HG03135 (cell line): ENCODE data around the gene PHF20.
"Not testable (repeated sequence)": the region's sequence is repeated elsewhere in the genome, so short reads cannot be mapped to it uniquely, and the experiment has no call there.

ENCODE experiments used
- ATAC-seq: cut with Tn5 transposase; IDR thresholded peaks from one replicate; pipeline ENCODE4 v1.9.1; 2021; ENCODE audit warnings: mild to moderate bottlenecking, moderate library complexity; ENCODE audit not compliant: unreplicated experiment

PHF20 gene

DNA sequence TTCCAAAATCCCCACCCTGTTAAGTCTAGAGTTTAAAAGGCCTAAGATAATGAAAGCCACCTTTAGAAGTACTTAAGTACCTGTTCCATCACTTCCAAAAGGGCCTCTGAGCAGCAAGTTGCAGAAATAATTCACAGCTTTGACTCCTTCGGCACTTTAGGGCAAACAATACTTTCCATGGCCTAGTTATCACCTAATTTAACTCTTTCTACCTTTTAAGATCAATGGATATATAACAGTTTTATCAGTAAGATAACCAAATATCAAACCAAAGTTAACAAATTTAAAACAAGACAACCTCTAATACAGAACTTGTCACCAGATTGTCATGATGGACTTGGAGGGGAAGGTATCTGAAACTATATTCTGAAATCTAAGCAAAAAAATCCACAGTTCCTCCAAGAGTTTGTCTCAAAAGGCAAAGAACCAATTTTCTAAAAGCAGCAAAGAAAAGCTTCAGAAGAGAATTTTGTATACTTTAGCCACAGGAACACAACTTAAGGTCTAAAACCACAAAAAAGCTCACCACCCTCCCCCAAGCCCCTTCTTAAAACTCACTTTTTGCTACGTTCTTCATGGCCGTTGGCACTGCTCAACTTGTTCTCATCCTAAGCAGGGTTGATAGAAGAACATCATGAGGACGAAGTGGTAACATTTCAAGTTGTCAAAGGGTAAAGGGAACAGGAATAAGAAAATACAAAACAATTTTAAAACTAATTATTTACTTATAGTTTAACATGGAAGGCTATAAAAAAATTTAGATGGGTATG lies 33.2 kb upstream of the PHF20 start:
- ATAC-seq = no peak

DNA sequence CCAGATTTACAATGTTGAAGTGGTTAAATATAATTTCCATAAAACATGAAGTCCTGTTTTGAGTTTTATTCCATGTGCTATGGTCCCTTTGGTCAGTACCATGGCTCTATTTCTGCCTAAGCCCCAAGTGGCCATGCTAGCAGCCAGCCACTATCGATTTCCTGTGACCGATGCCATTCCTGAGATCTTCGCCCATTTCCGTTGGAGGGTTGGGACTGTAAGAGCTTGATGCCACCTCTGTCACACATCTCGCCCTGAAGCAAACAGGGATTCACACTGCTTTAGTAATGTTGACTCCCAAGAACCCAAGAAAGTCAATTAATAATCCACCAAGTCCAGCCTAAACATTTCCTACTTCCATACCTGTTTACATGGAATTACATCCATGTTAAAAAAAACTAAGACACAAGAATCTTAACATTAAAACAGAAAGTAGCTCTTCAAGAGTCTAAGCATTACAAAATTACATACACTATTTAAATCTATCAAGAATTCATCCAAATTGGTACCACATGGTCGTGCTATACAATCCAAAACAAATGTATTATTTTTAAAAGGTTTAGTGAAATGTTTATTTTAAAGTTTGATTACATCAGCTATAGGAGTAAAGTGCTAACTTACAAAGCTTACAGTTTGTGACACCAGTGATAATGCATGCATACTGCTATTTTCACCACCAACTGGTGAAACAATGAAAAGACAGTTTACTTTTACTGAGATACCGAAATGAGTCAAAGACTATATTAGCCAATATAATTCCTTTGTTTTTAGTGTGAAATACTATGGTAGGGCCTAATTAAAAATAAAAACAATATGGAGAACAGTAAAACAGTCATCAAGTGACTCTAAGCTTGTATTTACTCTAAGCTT lies 32.3 kb upstream of the PHF20 start:
- ATAC-seq = no peak

DNA sequence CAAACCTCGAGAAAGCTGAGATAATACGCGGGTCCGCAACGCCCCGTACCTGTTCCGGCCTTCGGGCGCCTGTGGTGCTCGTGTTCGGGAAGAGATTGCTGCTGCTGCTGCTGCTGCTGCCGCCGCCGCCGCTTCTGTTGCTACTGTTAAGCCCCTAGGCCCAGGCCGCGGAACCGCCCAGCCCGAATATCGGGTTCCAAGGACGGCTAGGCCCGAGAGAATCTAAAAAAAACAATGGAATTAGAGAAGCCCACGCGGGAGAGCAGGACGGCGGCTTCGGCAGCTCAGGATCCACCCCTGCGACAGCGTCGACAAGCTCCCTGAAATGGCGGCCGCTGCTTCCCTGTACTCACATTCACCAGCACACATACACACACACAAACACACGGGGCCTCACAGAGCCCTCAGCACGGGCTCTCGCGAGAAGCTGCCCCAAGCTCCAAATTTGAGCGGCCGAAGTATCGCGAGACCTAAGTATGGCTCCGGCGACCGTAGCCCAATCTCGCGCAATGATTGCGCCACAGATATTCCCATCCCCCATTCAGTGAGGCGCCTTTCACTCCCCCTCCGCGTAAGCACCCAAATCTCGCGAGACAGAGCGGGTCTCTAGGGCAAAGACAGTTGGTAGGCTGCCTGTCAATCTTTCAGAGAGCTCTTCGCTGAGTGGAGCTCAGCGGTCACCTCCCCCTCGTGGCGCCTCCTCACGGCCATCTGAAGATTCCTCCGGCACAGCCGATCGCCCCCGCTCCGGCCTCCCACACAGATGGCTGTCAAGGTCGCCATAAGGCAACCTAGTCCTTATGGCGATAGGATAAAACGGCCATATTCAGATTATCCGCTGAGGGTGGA lies 29.7 kb upstream of the PHF20 start, which contains the start of gene RBM39:
TSS of gene RBM39 (minus strand) at position 369 of the 849 bp plus-strand sequence. CDS start 1,386 bp downstream, outside the sequence.
- peak; percentile 85 for ATAC-seq

DNA sequence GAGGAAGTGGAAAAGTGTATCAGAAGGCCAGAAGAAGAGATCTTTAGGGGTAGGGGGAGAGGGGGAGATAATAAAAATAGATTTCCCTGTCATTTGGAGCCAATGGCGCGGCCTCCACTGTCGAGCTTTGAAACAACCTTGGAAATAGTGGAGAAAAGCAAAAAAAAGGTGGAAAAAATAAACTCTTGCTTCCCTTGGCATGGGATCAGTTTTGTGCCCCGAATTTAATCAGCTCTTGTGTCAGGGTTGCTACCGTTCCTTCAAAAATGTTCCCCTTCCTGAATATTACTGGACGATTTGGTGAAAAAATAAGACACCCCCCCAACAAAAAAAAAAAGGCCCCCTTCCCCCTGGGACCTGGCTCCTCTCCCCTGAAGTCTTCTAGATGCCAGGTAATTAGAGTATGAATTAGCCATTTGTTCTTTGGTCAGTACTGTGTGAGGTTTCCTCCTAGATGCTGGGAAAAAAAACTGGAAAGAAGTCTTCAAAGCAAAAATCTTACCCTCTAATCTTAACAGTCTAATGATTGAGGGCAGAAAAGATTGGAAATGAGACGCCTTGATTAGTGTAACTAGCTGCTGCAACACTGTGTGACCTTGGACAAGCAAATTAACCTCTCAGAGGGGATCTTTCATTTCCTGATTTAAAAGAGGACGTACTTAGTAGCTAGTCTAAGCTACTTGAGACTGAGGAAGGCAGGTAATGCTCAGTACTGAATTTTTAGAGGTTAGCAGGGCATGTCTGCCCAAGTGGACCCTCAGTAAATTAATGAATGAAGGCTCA lies 28.9 kb upstream of the PHF20 start:
- no peak for ATAC-seq

DNA sequence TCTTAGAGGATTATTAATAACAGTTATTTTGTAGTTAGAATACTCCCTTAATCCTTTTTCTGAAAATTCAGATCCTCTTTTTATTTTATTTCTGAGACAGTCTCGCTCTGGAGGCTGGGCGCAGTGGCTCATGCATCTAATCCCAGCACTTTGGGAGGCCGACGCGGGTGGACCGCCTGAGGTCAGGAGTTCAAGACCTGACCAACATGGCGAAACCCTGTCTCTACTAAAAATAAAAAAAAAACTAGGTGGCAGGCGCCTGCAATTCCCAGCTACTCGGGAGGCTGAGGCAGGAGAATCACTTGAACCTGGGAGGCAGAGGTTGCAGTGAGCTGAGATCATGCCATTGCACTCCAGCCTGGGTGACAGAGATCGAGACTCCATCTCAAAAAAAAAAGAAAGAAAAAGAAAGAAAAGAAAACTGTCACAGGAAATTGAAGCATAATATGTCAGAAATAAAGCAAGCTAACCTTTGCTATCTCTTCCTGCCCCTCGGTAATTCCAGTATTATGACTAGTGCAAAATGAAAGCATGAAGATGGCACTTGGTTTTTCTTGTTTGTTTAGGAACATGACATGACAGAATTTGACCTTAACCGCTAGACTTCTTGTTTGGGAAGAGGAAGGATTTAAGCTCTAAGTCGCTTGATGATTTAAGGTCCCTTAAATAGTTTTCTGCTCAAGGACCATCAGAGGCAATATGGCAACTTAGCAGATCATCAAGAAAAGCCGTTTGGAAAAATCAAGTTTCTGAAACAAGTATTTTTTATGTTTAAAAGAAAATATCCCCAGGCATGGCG lies 27.9 kb upstream of the PHF20 start:
- ATAC-seq = no peak

DNA sequence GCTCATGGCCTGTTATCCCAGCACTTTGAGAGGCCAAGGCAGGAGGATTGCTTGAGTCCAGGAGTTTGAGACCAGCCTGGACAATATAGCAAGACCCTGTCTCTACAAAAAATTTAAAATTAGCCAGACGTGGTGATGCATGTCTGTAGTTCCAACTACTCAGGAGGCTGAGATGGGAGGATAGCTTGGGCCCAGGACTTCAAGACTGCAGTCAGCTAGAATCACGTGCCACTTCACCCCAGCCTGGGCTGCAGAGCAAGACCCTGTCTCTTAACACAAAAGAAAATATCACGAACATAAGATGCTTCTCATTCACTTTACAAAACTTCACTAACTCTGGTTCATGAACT lies 27.3 kb upstream of the PHF20 start:
- not testable (repeated sequence) for ATAC-seq

DNA sequence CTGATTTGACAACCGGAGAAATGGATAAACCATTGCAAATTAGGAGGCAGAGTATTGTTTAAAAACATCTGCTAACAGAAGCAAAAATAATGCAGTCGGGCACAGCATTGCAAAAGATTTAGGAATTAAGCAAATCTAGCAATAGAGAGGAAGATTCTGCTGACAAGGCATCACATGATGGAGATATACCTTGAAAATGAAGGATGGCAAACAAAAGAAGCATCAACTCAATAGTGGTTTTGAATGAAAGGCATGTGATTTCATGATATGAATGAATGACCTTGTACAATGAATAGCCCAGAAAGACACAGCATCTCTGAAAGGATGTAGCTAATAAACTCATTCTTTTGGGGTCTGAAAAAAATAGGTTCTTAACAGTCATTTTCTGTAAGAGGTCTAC lies 21.2 kb upstream of the PHF20 start:
- no peak for ATAC-seq

DNA sequence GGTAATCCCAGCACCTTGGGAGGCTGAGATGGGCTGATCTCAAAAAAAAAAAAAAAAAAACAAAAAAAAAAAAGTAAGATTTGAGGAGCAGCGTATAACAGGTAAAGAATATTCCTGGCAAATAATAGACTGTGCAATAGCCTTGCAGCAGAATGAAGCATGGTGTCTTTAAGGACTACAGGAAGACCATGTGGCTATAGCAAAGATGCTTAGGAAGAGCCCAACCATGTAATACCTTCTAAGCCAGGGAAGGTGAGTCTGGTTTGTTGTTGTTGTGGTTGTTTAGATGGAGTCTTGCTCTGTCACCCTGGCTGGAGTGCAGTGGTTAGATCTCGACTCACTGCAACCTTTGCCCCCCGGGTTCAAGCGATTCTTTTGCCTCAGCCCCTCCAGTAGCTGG lies 15.4 kb upstream of the PHF20 start:
- ATAC-seq = no peak

DNA sequence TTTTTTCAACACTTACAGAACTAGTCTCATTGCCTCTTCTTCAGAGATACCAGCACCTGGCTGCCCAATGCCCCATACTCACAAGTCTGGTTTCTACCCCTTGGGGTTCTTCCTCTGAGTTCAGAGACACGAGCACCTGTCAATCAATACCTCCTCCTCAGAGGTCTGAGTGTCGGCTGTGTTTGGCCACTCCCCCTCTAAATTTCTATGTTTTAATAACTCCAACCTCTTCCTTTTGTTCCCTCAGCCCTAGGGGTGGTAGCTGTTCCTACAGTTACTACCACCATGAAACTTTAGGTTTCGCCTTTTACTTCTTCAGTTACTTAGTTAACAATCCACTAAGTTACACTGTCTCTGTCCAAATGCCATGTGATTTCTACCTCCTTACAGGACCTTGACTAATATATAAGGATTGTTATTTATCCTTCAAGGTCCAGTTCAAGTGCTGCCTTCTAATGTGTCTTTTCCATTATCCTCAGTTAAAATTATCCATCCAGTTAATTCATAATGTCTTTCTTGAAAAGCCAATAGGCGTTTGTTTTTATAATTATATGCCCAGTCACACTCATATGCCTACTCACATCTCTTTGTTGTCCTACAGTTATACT lies 14.6 kb upstream of the PHF20 start:
- no peak for ATAC-seq

DNA sequence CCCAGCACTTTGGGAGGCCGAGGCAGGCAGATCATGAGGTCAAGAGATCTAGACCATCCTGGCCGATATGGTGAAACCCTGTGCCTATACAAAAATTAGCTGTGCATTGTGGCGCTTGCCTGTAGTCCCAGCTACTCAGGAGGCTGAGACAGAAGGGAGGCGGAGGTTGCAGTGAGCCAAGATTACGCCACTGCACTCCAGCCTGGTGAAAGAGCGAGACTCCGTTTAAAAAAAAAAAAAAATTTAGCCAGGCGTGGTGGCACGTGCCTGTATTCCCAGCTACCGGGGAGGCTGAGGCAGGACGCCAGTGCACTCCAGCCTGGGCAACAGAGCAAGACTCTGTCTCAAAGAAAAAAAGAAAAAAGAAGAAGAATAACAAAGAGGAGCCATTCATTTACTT lies 10.3 kb upstream of the PHF20 start:
- not testable (repeated sequence) for ATAC-seq

DNA sequence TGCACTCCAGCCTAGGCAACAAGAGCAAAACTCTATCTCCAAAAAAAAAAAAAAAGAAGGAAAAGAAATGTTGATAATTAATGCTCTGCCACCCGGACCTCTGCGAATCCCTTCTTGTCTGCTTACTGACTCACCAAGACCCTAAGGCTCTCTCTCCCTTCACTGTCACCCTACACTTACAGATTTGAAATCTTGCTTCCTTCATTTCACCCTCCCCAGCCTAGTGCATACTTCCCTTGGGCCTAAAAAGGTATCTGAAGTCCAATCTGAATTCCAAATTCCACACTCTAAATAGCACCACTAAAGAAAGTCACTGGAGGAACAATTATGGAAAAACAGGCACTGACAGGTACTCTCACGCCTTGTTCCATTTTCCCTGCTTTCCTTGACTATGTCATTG lies 9.4 kb upstream of the PHF20 start:
- ATAC-seq = no peak

DNA sequence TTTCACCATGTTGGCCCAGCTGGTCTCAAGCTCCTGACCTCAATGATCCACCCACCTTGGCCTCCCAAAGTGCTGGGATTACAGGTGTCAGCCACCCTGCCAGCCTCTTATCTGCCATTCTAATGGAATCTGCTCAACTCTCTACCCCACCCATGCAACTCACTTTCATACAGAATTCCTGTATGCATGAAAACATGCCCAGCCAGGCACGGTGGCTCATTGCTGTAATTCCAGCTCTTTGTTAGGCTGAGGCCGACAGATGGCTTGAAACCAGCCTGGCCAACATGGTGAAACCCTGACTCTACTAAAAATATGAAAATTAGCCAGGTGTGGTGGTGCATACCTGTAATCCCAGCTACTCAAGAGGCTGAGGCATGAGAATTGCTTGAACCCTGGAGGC lies 6.9 kb upstream of the PHF20 start:
- not testable (repeated sequence) for ATAC-seq

DNA sequence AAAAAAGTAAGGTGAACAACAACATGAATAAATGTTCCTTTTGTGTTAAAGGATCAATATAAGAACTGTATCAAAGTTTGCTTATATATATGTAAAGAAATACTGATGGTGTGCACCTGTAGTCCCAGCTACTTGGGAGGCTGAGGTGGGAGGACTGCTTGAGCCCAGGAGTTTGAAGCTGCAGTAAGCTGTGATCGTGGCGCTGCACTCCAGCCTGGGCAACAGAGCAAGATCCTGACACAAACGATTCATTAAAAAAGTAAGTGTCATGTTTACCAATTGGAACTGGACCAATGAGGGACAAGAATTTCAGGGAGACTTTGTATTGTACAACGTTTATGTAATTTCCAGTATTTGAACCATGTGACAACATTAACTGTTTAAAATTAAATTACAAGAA lies 5.0 kb upstream of the PHF20 start:
- no peak for ATAC-seq

DNA sequence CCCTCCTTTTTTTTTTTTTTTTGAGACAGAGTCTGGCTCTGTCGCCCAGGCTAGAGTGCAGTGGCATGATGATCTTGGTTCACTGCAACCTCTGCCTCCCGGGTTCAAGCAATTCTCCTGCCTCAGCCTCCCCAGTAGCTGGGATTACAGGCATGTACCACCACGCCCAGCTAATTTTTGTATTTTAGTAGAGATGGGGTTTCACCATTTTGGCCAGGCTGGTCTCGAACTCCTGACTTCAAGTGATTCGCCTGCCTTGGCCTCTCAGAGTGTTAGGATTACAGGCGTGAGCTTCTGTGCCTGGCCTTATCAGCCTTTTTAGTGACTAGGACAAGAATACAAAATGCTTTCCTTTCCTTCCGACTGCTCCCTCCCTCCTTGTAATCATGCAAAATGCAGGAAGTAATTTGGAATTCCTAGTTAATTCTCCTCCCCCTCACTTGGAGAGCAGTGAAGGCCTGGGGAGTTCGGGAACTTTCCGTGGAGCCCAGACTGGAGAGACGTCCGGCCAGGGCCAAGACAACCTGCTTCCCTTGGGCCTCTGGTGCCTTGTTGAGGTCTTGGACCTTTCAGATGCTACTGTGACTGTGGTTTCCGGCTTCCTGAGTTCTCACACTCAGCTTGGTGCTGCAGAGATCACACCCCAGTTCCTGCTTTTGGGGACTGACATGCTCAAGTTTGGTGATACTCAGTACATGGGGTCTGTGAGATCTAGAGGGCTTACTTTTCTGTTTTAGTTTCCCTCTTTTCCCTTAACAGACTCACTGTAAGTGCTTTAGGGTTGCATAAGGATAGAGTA lies 3.9 kb upstream of the PHF20 start:
- peak; percentile 51 for ATAC-seq

DNA sequence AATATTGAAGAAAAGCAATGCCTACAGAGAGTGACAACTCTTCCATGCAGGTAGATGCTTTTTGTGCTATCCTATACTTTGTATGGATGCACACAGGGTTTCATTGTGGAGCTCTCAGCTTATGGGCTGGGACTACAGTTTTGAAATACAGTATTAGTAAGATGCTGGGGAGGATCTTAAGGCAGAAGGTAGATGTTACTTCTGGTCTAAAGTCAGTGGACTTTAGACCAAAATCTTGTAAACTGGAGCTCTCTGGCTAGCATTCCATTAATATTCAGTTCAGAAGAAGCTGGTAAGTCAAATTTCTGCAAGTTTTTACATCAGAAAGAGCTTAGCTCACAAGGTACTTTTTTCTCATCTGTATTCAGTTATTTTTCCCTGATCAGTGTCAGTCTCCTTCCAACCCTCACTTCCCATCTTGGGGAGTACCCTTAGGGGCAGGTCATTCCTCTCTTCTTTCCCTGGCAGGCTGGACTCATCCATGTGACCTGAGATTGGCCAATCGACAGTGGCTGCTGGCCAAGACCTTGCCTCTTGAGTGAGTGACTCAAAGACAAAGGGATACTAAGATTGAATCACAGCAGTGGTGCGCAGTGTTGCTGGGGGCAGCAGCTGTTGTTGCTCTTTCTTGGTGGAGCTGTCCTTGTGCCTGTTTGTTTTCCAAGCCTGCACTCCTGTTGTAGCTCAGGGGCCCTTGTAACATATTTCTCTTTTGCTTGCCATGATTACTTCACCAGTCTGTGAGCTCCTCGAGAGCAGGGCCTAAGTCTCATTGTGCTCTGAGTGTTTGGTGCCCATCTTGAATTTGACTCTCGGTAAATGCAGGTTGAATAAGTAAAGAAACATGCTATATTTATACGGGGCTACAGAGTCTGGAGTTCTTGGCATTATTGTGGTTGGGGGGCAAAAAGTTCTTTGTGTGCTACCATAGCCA lies 2.8 kb upstream of the PHF20 start:
- ATAC-seq = no peak

DNA sequence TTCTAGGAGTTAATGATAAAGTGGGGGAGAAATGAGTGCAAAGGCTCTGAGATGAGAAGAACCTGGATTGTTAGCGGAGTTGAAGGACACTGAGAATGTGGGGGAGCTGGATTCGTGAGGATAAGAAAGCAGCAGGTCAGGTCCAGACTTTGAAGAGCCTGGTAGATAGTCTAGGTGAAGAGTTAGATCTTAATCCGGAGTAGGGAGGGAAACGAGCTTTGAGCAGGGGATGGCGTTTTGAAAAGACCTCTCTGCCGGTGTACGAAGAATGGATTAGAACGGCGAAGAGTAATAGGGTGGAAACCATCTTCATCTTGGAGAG lies 487 bp upstream of the PHF20 start:
- ATAC-seq = no peak

DNA sequence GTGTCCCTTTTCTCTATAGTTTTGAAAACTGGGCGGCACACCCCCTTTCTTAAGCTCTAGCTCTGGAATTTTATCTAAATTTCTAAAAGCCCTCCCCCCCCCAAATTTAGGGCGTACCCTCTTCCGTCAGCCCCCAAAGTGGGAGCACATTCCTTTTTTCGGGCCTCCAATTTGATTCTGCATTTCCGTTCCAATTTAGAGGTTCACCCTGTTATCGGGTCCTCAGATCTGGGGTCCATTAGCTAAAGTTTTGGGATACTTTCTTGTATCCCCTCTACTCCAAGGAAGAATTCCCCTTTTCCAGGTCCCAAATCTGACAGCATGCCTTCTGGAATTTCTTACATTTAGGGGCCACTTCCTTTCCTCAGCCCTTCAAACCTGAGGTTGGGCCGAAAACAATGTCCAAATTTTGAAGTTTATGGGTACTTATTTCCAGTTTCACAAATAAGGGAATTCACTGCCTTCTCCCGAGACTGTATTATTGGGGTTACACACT lies 796 bp downstream of the PHF20 start:
- ATAC-seq = no peak
